SK-MEL-5 (cell line): ENCODE measurements around the gene CDK6. TPM values are rescaled to one million over a fixed set of nuclear protein-coding genes. Genes with fewer than 3 reads are reported as not detected.

Experiments
- DNase-seq: peaks from one replicate; pipeline ENCODE4 v3.0.0-alpha.2; 2016; ENCODE audit warnings: low read depth, low spot score
- in situ Hi-C: cut with HindIII; loops from 2 replicates; pipeline ENCODE4 v1.10.0; 2016; ENCODE audit warnings: low sequenced_read_pairs, high pct_unique_total_duplicates, low pct_unique_long_range_greater_than_20kb
- total RNA-seq: library from RNA; depleted of rRNA; stranded (reverse); fragments of >200 nt; shearing (Covaris generic); gene quantifications from 2 replicates; pipeline ENCODE4 v1.2.3, GENCODE V29; 2014

Gene CDK6
- total RNA-seq, 1 experiment from 2014 or later = 26.9 TPM

- in situ Hi-C loops = no loop called here
- no peak for DNase-seq
Observed at GRCh38 chr7:92714767-92715166, 121.6 kb downstream of the CDK6 start.

DNA sequence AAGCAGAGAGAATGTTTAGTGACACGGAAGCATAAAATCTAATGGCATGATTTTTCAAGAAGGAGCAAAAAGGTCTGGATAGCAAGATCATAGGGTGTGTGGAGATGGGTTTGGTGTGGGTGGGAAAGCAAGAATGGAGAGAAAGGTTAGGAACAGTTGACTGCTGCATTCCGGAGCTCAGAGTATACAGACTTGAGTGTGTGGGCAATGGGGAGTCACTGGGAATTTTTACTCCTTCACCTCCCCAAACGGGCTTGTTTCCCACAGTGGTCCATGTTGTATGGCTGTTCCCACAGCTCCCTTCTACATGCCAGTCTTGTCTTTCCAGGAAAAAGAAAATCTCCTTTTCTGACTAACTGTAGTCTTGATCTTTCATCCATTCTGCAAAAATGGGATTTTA lies 122.1 kb downstream of the CDK6 start:
- no peak for DNase-seq
- in situ Hi-C loops = no loop called here

GRCh38 chr7:92709912-92710311 lies 126.5 kb downstream of the CDK6 start:
- in situ Hi-C loops = no loop called here
- no peak for DNase-seq

DNA sequence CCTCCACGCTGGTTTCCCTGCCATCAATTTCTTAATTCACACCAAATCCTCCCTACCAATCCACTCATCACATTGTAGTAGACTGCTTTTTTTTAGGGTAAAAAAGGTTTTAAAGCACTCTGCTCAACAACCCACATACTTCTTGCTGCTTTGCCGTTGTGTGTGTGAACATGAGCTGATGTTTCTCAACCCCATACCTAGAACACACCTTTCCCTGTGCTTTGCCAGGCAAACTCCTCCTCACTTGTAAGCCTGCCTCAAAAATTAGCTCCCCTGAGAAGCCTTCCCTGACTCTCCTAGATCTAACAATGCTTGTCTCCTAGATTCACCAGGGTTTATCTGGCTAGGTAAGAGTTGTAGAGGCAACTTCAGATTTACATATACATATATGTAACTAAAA lies 127.2 kb downstream of the CDK6 start:
- DNase-seq = no peak
- in situ Hi-C loops = no loop called here

- no peak for DNase-seq
- in situ Hi-C loops = no loop called here
Observed at GRCh38 chr7:92708111-92709042, 128.0 kb downstream of the CDK6 start.

DNA sequence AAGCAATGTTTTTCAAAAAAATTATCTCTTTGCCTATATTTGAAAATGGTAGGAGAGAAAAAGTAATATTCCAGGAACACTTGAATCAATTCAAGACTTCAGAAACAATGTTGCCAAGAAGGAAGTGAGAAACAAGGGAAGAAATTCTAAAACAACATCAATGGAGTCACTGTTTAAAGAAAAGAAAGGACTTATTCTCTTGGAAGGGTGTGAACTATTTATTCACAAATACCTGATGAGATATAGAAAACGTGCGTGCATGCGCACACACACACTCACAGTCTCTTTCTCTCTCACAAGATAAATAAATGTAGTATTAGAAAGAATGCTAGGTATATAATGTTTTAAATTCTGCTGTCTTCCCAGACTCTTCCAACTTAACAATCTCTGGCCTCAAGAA lies 128.9 kb downstream of the CDK6 start:
- peak; percentile 81 for DNase-seq
- in situ Hi-C loops = no loop called here

DNA sequence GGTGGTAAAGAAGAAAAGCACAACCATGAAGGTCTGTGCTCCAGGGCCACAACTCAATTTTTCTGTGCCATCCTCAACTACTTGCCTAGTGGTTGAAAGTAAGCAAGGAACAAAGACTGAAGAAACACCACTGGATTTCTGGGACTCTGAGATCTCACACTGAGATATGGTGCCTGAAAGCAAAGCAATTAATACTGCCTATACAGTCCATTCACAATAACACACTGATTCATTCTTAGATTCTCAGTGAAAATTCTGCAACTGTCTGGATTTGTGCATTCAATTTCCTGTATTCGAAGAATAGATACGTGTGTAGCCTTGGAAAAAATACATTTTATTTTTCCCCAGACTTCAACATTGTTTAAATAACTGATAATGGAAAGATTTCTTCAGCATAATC lies 129.8 kb downstream of the CDK6 start:
- DNase-seq = no peak
- in situ Hi-C loops = no loop called here

GRCh38 chr7:92705831-92706230 lies 130.5 kb downstream of the CDK6 start:
- no peak for DNase-seq
- in situ Hi-C loops = no loop called here

GRCh38 chr7:92704858-92705257 lies 131.5 kb downstream of the CDK6 start:
- no peak for DNase-seq
- in situ Hi-C loops = no loop called here

- in situ Hi-C loops = no loop called here
- no peak for DNase-seq
Observed at GRCh38 chr7:92702535-92702934, 133.8 kb downstream of the CDK6 start.

GRCh38 chr7:92699966-92700514 lies 136.3 kb downstream of the CDK6 start:
- in situ Hi-C loops = no loop called here
- no peak for DNase-seq

DNA sequence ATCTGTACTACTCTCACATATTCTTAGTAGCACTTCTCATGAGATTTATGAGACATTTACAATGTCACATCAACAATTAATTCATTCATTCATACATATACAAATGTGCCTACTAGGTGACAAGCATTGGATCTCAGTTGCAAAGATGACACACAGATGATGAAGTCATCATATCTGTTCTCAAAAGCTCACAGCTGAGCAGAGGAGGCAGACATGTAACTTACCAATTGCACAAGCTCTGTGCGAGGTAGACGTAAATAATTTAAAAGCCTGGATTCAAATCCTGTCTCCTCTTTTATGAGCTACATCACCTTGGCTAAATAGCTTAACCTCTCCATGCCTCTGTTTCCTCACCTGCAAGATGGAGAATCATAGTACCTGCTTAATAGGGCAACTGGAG lies 136.8 kb downstream of the CDK6 start:
- in situ Hi-C loops = no loop called here
- no peak for DNase-seq

DNA sequence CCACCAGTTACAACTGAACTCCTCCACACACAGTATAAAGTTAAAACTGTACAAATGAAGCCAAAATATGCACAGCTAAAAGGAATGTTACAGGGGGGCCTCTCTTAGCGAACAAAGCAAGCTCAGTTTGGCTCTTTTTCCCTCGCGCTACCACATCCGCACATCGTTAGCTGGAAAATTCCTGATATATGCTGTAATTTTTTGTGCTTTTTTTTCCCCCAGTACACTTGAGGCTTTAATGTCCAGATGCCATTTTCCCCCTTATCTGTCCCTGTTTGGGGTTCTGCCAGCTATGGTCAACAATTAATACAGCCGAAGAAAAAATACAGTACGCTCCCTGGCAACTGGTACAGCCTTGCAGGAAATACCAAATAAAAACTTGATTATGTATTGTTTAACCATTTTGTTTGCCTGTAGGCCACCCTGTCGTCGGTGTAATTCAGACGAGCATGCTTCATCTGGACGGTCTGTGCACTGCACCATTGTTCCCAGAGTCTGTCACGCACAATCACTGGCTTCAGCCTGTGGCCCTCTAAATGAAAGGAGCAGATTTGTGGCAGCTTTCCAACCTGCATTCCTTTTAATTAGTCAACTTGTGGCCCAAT lies 138.0 kb downstream of the CDK6 start:
- in situ Hi-C loops = no loop called here
- DNase-seq = peak; percentile 94

- no peak for DNase-seq
- in situ Hi-C loops = no loop called here
Observed at GRCh38 chr7:92697414-92697813, 139.0 kb downstream of the CDK6 start.

- in situ Hi-C loops = no loop called here
- DNase-seq = no peak
Observed at GRCh38 chr7:92697012-92697411, 139.4 kb downstream of the CDK6 start.

GRCh38 chr7:92696584-92696983 lies 139.8 kb downstream of the CDK6 start:
- no peak for DNase-seq
- in situ Hi-C loops = no loop called here

DNA sequence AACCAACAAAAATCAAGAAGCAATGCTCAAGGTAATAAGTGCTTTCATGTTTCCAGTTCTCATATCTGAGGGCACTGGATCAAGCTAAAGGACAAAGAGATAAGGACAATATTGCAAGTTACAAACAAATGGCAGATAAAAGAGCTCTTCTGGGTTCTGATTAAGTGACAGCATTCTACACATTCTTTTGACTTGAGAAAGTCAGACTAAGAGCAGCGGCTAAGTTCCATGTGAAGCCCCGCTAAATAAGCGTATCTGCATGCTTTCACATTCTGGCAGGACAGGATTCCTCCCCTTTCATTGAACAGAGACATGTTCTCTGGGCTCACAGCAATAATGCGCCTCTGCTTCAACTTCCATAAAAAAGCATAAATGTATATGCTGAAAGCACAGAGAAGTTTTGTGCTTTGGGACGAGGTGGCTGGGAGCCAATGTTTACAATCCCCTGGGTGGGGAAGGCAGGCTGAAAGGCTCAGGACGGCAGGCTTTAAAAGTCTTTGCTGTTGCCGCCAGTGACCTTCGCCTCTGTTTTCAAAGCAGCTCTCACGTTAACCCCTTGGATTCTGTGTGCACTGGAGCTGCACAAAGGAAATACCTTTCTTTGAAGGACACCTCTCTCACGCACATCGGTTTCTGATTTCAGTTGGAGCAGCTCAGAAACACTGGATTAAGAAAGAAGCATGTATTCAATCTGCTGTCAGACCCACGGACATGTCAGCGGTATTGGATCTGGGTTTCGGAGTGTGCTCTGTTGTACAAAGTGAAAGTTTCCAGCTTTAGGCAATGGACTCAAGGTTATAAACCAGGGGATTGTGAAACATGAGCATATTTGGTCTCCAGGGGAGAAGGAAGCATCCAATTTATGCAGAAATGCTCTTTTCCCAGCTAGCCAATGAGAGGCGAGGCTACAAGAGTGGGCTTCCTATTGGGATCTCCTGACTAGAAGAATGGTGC lies 140.8 kb downstream of the CDK6 start:
- in situ Hi-C loops = no loop called here
- DNase-seq = peak; percentile 79

GRCh38 chr7:92694211-92694610 lies 142.2 kb downstream of the CDK6 start:
- no peak for DNase-seq
- in situ Hi-C loops = no loop called here
